Activated CD8-positive, alpha-beta T cell treated with anti-CD3 and anti-CD28 coated beads, Interleukin-2, amount 10 ng/mL, durations not matched to agents 7 days and 5 days (primary cell): ENCODE results near the gene C20orf202. TPM values are rescaled to one million over a fixed set of nuclear protein-coding genes. Genes with fewer than 3 reads are reported as not detected.
A peak's percentile ranks its signal among the peaks of the same experiment; 100 is the strongest.

Source experiments
- ATAC-seq: fragments of 150-1000 bp; cut with Tn5 transposase; one replicate; pipeline ENCODE4 v1.10.0; 2021; ENCODE audit warnings: moderate library complexity
- CTCF ChIA-PET: fragments of 350-600 bp; sonication (Branson Sonifier 250); formaldehyde crosslinking; loops from one replicate; lab custom pipeline; 2021; ENCODE audit warnings: antibody characterized with exemption; lab: Charles Lee
- POLR2A ChIA-PET: fragments of 350-600 bp; sonication (Branson Sonifier 250); formaldehyde crosslinking; loops from one replicate; lab custom pipeline; 2021; ENCODE audit warnings: antibody characterized with exemption; lab: Charles Lee
- DNase-seq: peaks from one replicate; pipeline ENCODE4 v3.0.0-alpha.2; 2020
- H3K27ac Mint-ChIP-seq: one replicate; pipeline ENCODE4 v1.8.0; 2021; ENCODE audit warnings: mild to moderate bottlenecking, mixed read lengths
- H3K27me3 Mint-ChIP-seq: one replicate; pipeline ENCODE4 v1.8.0; 2021; ENCODE audit warnings: low read depth, mixed read lengths
- H3K36me3 Mint-ChIP-seq: one replicate; pipeline ENCODE4 v1.8.0; 2021; ENCODE audit warnings: low read depth, mixed read lengths
- H3K4me1 Mint-ChIP-seq: one replicate; pipeline ENCODE4 v1.8.0; 2021; ENCODE audit warnings: low read depth, mixed read lengths
- H3K4me3 Mint-ChIP-seq: one replicate; pipeline ENCODE4 v1.8.0; 2021; ENCODE audit warnings: mild to moderate bottlenecking, mixed read lengths
- H3K9me3 Mint-ChIP-seq: one replicate; pipeline ENCODE4 v1.8.0; 2022; ENCODE audit warnings: mixed read lengths; ENCODE audit not compliant: insufficient read depth
- total RNA-seq, 2 experiments: library from RNA; stranded (reverse); gene quantifications; one replicate each; pipeline ENCODE4 v1.2.3, GENCODE V29; 2021

Gene C20orf202
- total RNA-seq, 2 experiments from 2014 or later, result not detected

- DNase-seq, result no peak
- ChIA-PET CTCF (no interaction called here), POLR2A (no interaction called here)
- peaks cover 11% of the 10 kb centered on the region for H3K4me1 Mint-ChIP-seq
- no peak overlapping the region for H3K27ac Mint-ChIP-seq
- no peaks in the 10 kb centered on the region for H3K9me3 Mint-ChIP-seq
- H3K27me3 Mint-ChIP-seq, result peaks cover 4% of the 10 kb centered on the region
- no peak for ATAC-seq
- no peaks in the 10 kb centered on the region for H3K36me3 Mint-ChIP-seq
- no peak overlapping the region for H3K4me3 Mint-ChIP-seq
Observed at GRCh38 chr20:1197801-1198200, 5.5 kb upstream of the C20orf202 start.

GRCh38 chr20:1198751-1199150 is 4.5 kb upstream of the C20orf202 start:
- DNase-seq (no peak), ATAC-seq (no peak)
- no peak overlapping the region for H3K27ac Mint-ChIP-seq
- H3K36me3 Mint-ChIP-seq, result no peaks in the 10 kb centered on the region
- CTCF ChIA-PET, result interaction anchor here (1.6 kb wide), 1 partner anchor 14 kb away, joined by 9 read pairs; no protein-coding TSS in a partner anchor
- peaks cover 11% of the 10 kb centered on the region for H3K4me1 Mint-ChIP-seq
- H3K4me3 Mint-ChIP-seq, result no peak overlapping the region
- POLR2A ChIA-PET, result no interaction called here
- peaks cover 4% of the 10 kb centered on the region for H3K27me3 Mint-ChIP-seq
- H3K9me3 Mint-ChIP-seq, result no peaks in the 10 kb centered on the region

- H3K9me3 Mint-ChIP-seq, result no peaks in the 10 kb centered on the region
- DNase-seq, result no peak
- H3K27ac Mint-ChIP-seq, result no peak overlapping the region
- peaks cover 4% of the 10 kb centered on the region for H3K27me3 Mint-ChIP-seq
- H3K4me3 Mint-ChIP-seq, result no peak overlapping the region
- POLR2A ChIA-PET, result no interaction called here
- ATAC-seq, result no peak
- CTCF ChIA-PET, result interaction anchor here (1.4 to 1.6 kb wide), 2 partner anchors 9 to 14 kb away, joined by 3 to 9 read pairs; no protein-coding TSS in a partner anchor
- peaks cover 11% of the 10 kb centered on the region for H3K4me1 Mint-ChIP-seq
- H3K36me3 Mint-ChIP-seq, result no peaks in the 10 kb centered on the region
Observed at GRCh38 chr20:1199212-1199873, 3.9 kb upstream of the C20orf202 start.

- H3K27ac Mint-ChIP-seq, result no peak overlapping the region
- CTCF ChIA-PET, result interaction anchor here (1.4 to 1.6 kb wide), 2 partner anchors 10 to 13 kb away, joined by 3 to 9 read pairs; no protein-coding TSS in a partner anchor
- ATAC-seq (peak; percentile 51), DNase-seq (no peak)
- H3K9me3 Mint-ChIP-seq, result no peaks in the 10 kb centered on the region
- no peaks in the 10 kb centered on the region for H3K36me3 Mint-ChIP-seq
- H3K4me1 Mint-ChIP-seq, result peaks cover 11% of the 10 kb centered on the region
- peaks cover 4% of the 10 kb centered on the region for H3K27me3 Mint-ChIP-seq
- H3K4me3 Mint-ChIP-seq, result no peak overlapping the region
- POLR2A ChIA-PET, result no interaction called here
Observed at GRCh38 chr20:1199964-1200363, 3.3 kb upstream of the C20orf202 start.

DNA sequence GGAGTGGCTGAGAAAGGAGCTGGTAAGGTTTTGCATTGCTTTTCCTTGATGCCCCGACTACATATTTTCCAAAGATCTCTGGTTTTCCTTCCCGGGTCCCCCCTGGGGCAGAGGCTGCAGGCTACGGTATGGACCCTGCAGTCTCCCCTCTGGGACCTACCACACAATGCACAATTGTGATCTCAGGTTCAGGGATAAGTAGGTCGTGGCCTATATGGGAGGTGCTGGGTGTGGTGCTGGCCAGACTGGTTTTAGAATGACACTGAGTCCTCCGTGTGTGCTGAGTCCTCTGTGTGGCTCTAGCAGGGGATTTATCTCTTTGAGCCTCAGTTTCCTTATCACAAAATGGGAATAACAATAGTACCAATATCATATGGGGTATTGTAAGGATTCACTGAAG is 376 bp downstream of the C20orf202 start:
- CTCF ChIA-PET, result interaction anchor here (0.5 to 3.1 kb wide), 3 partner anchors 9 to 14 kb away, joined by 3 to 17 read pairs (median 3); no protein-coding TSS in a partner anchor
- H3K27me3 Mint-ChIP-seq, result peaks cover 11% of the 10 kb centered on the region
- H3K36me3 Mint-ChIP-seq, result no peaks in the 10 kb centered on the region
- DNase-seq (no peak), ATAC-seq (no peak)
- no peak overlapping the region for H3K27ac Mint-ChIP-seq
- no peak overlapping the region for H3K4me3 Mint-ChIP-seq
- H3K9me3 Mint-ChIP-seq, result no peaks in the 10 kb centered on the region
- peaks cover 7% of the 10 kb centered on the region for H3K4me1 Mint-ChIP-seq
- POLR2A ChIA-PET, result no interaction called here

GRCh38 chr20:1204113-1204512 is 859 bp downstream of the C20orf202 start:
- ChIA-PET CTCF (interaction anchor here (0.5 to 3.1 kb wide), 2 partner anchors 9 to 11 kb away, joined by 3 to 17 read pairs; no protein-coding TSS in a partner anchor), POLR2A (no interaction called here)
- H3K4me3 Mint-ChIP-seq, result no peak overlapping the region
- H3K27me3 Mint-ChIP-seq, result peaks cover 12% of the 10 kb centered on the region
- no peak overlapping the region for H3K27ac Mint-ChIP-seq
- ATAC-seq, result no peak
- H3K4me1 Mint-ChIP-seq, result peaks cover 7% of the 10 kb centered on the region
- DNase-seq, result no peak
- H3K9me3 Mint-ChIP-seq, result no peaks in the 10 kb centered on the region
- H3K36me3 Mint-ChIP-seq, result no peaks in the 10 kb centered on the region

- DNase-seq, result no peak
- no peaks in the 10 kb centered on the region for H3K36me3 Mint-ChIP-seq
- peaks cover 15% of the 10 kb centered on the region for H3K27me3 Mint-ChIP-seq
- CTCF ChIA-PET, result interaction anchor here (3.1 kb wide), 1 partner anchor 8 kb away, joined by 17 read pairs; no protein-coding TSS in a partner anchor
- POLR2A ChIA-PET, result no interaction called here
- ATAC-seq, result no peak
- no peaks in the 10 kb centered on the region for H3K9me3 Mint-ChIP-seq
- peaks cover 7% of the 10 kb centered on the region for H3K4me1 Mint-ChIP-seq
- no peak overlapping the region for H3K4me3 Mint-ChIP-seq
- H3K27ac Mint-ChIP-seq, result no peak overlapping the region
Observed at GRCh38 chr20:1204576-1204975, 1.3 kb downstream of the C20orf202 start.

- Mint-ChIP-seq H3K27me3 (peaks cover 19% of the 10 kb centered on the region), H3K27ac (no peak overlapping the region), H3K4me3 (no peak overlapping the region), H3K4me1 (no peaks in the 10 kb centered on the region), H3K9me3 (no peaks in the 10 kb centered on the region), H3K36me3 (no peaks in the 10 kb centered on the region)
- ATAC-seq (no peak), DNase-seq (no peak)
- POLR2A ChIA-PET, result no interaction called here
- CTCF ChIA-PET, result no interaction called here
Observed at GRCh38 chr20:1205802-1206201, 2.5 kb downstream of the C20orf202 start.

- CTCF ChIA-PET, result no interaction called here
- POLR2A ChIA-PET, result no interaction called here
Observed at GRCh38 chr20:1206366-1207148, 3.3 kb downstream of the C20orf202 start.

GRCh38 chr20:1207293-1207878 is 4.1 kb downstream of the C20orf202 start:
- ChIA-PET POLR2A (no interaction called here), CTCF (no interaction called here)
- peaks cover 1% of the 10 kb centered on the region for H3K4me1 Mint-ChIP-seq
- no peak overlapping the region for H3K4me3 Mint-ChIP-seq
- DNase-seq (no peak), ATAC-seq (no peak)
- H3K36me3 Mint-ChIP-seq, result no peaks in the 10 kb centered on the region
- H3K27me3 Mint-ChIP-seq, result peaks cover 29% of the 10 kb centered on the region
- H3K9me3 Mint-ChIP-seq, result no peaks in the 10 kb centered on the region
- no peak overlapping the region for H3K27ac Mint-ChIP-seq

More at GRCh38 chr20:1206366-1207148, 3.3 kb downstream of the C20orf202 start:
- Mint-ChIP-seq H3K4me1 (no peaks in the 10 kb centered on the region), H3K4me3 (no peak overlapping the region), H3K9me3 (no peaks in the 10 kb centered on the region), H3K27me3 (peaks cover 23% of the 10 kb centered on the region), H3K36me3 (no peaks in the 10 kb centered on the region), H3K27ac (no peak overlapping the region)
- DNase-seq (no peak), ATAC-seq (no peak)

GRCh38 chr20:1209447-1210387 is 6.5 kb downstream of the C20orf202 start:
- peaks cover 29% of the 10 kb centered on the region for H3K27me3 Mint-ChIP-seq
- H3K36me3 Mint-ChIP-seq, result no peaks in the 10 kb centered on the region
- CTCF ChIA-PET, result interaction anchor here (1.0 to 3.5 kb wide), 4 partner anchors 16 to 286 kb away, joined by 3 to 22 read pairs (median 3); no protein-coding TSS in a partner anchor
- no peaks in the 10 kb centered on the region for H3K9me3 Mint-ChIP-seq
- POLR2A ChIA-PET, result no interaction called here
- peaks cover 11% of the 10 kb centered on the region for H3K4me1 Mint-ChIP-seq
- H3K27ac Mint-ChIP-seq, result no peak overlapping the region
- DNase-seq (no peak), ATAC-seq (no peak)
- no peak overlapping the region for H3K4me3 Mint-ChIP-seq
